H1 (cell line): ENCODE results near the gene TNXB. TPM values are rescaled to one million over a fixed set of nuclear protein-coding genes. Genes with fewer than 3 reads are reported as not detected.

Experiments
- CTCF ChIA-PET: fragments of 300-600 bp; sonication (Branson Sonifier 250); formaldehyde crosslinking; loops from one replicate; lab custom pipeline; 2021; ENCODE audit not compliant: partially characterized antibody; lab: Charles Lee
- POLR2A ChIA-PET: fragments of 300-600 bp; sonication (Branson Sonifier 250); formaldehyde crosslinking; loops from one replicate; lab custom pipeline; 2021; ENCODE audit warnings: inconsistent platforms; ENCODE audit not compliant: partially characterized antibody; lab: Charles Lee
- DNase-seq, 2 experiments: peaks; one replicate each; pipeline versions ENCODE4 v3.0.0 to v3.0.0-alpha.2; 2010 to 2022; ENCODE audit warnings: low spot score in 2 of 2, low read depth in 1 of 2, mixed read lengths in 1 of 2
- FAIRE-seq: peaks from 2 replicates; lab custom pipeline; 2011; peaks lifted over from hg19 to GRCh38; lab: Jason Lieb, UNC
- H2AFZ ChIP-seq: 2 replicates; pipeline ENCODE4 v1.8.1; 2012; ENCODE audit warnings: low read length, inconsistent platforms
- H2AK5ac ChIP-seq: 2 replicates; pipeline ENCODE4 v1.6.1; 2013; ENCODE audit warnings: low read depth, low read length
- H2BK120ac ChIP-seq: replicated peaks from 2 replicates; pipeline ENCODE3; 2013; ENCODE audit warnings: low read depth, low read length, inconsistent platforms
- H2BK12ac ChIP-seq: 2 replicates; pipeline ENCODE4 v1.6.1; 2013; ENCODE audit warnings: low read depth, low read length
- H2BK15ac ChIP-seq: 2 replicates; pipeline ENCODE4 v1.6.1; 2013; ENCODE audit warnings: low read length
- H2BK20ac ChIP-seq: 2 replicates; pipeline ENCODE4 v1.6.1; 2013; ENCODE audit warnings: low read length
- H2BK5ac ChIP-seq: 2 replicates; pipeline ENCODE4 v1.6.1; 2013; ENCODE audit warnings: low read depth, low read length
- H3K14ac ChIP-seq: 2 replicates; pipeline ENCODE4 v1.6.1; 2013; ENCODE audit warnings: inconsistent platforms; ENCODE audit not compliant: insufficient read length
- H3K18ac ChIP-seq: 2 replicates; pipeline ENCODE4 v1.6.1; 2013; ENCODE audit warnings: low read length; ENCODE audit errors: extremely low read depth
- H3K23ac ChIP-seq: 2 replicates; pipeline ENCODE4 v1.6.1; 2013; ENCODE audit warnings: inconsistent platforms; ENCODE audit not compliant: insufficient read length
- H3K23me2 ChIP-seq: 2 replicates; pipeline ENCODE4 v1.6.1; 2013; ENCODE audit warnings: low read depth, low read length
- H3K27ac ChIP-seq: 2 replicates; pipeline ENCODE4 v1.6.1; 2011; ENCODE audit warnings: low read depth, low read length, inconsistent platforms
- H3K27me3 ChIP-seq, 4 experiments: replicated peaks in 1 of 4; 1 replicate in 1 of 4; 2 replicates in 3 of 4; pipeline versions ENCODE4 v1.6.1 to v1.8.1; 2011 to 2013; ENCODE audit warnings: low read length in 3 of 4, mild to moderate bottlenecking in 3 of 4, inconsistent platforms in 2 of 4, mixed read lengths in 2 of 4, moderate library complexity in 1 of 4; ENCODE audit not compliant: control insufficient read depth in 3 of 4, insufficient read depth in 3 of 4; ENCODE audit errors: extremely low read depth in 1 of 4
- H3K36me3 ChIP-seq, 4 experiments: 2 replicates each; pipeline versions ENCODE4 v1.6.1 to v1.8.1; 2011 to 2013; ENCODE audit warnings: mild to moderate bottlenecking in 4 of 4, low read length in 3 of 4, moderate library complexity in 2 of 4, control low read depth in 1 of 4, inconsistent platforms in 1 of 4; ENCODE audit not compliant: insufficient read depth in 4 of 4, control insufficient read depth in 2 of 4
- H3K4ac ChIP-seq: replicated peaks from 2 replicates; pipeline ENCODE3; 2013; ENCODE audit warnings: low read length, low read depth, mixed read lengths, inconsistent platforms; ENCODE audit not compliant: insufficient read length
- H3K4me1 ChIP-seq, 4 experiments: replicated peaks in 1 of 4; 1 replicate in 1 of 4; 2 replicates in 3 of 4; pipeline versions ENCODE4 v1.6.1 to v1.8.1; 2011 to 2013; ENCODE audit warnings: low read length in 3 of 4, inconsistent platforms in 2 of 4, mixed read lengths in 1 of 4; ENCODE audit not compliant: insufficient read depth in 4 of 4, control insufficient read depth in 3 of 4
- H3K4me2 ChIP-seq, 2 experiments: 2 replicates each; pipeline versions ENCODE4 v1.6.1 to v1.8.1; 2011 to 2013; ENCODE audit warnings: low read depth in 2 of 2, low read length in 2 of 2, control low read depth in 1 of 2, inconsistent platforms in 1 of 2, mild to moderate bottlenecking in 1 of 2; ENCODE audit not compliant: insufficient read depth in 1 of 2
- H3K4me3 ChIP-seq, 4 experiments: fragments of 200-600, 300-600 bp in 1 of 4; sonication (generic), shearing (Covaris generic), sonication (Bioruptor Twin) in 1 of 4; 2 replicates each; pipeline versions ENCODE4 v1.5.1 to v1.8.1; 2011 to 2016; ENCODE audit warnings: low read length in 4 of 4, low read depth in 3 of 4, control low read depth in 2 of 4, inconsistent platforms in 2 of 4, mild to moderate bottlenecking in 2 of 4, mixed read lengths in 1 of 4, moderate library complexity in 1 of 4; ENCODE audit not compliant: insufficient read depth in 2 of 4; ENCODE audit errors: extremely low read depth in 1 of 4
- H3K56ac ChIP-seq: replicated peaks from 2 replicates; pipeline ENCODE3; 2013; ENCODE audit warnings: low read depth, mild to moderate bottlenecking, mixed read lengths, low read length, inconsistent platforms; ENCODE audit not compliant: insufficient read length
- H3K79me1 ChIP-seq: 2 replicates; pipeline ENCODE4 v1.6.1; 2013; ENCODE audit warnings: low read depth, low read length, control low read depth
- H3K79me2 ChIP-seq, 2 experiments: 2 replicates each; pipeline versions ENCODE4 v1.6.1 to v1.8.1; 2012 to 2013; ENCODE audit warnings: low read length in 2 of 2, mild to moderate bottlenecking in 2 of 2, inconsistent platforms in 1 of 2; ENCODE audit not compliant: insufficient read depth in 2 of 2, control insufficient read depth in 1 of 2
- H3K9ac ChIP-seq, 4 experiments: replicated peaks in 1 of 4; 1 replicate in 1 of 4; 2 replicates in 3 of 4; pipeline versions ENCODE4 v1.6.1 to v1.8.1; 2011 to 2013; ENCODE audit warnings: low read depth in 3 of 4, low read length in 3 of 4, control low read depth in 2 of 4, mild to moderate bottlenecking in 2 of 4, moderate library complexity in 2 of 4, inconsistent platforms in 1 of 4; ENCODE audit errors: extremely low read depth in 1 of 4
- H3K9me3 ChIP-seq, 2 experiments: 2 replicates each; pipeline versions ENCODE4 v1.6.1 to v1.8.1; 2012 to 2013; ENCODE audit warnings: mild to moderate bottlenecking in 2 of 2, moderate library complexity in 2 of 2, control low read depth in 1 of 2, inconsistent platforms in 1 of 2, low read depth in 1 of 2, low read length in 1 of 2, mixed read lengths in 1 of 2; ENCODE audit not compliant: insufficient read depth in 2 of 2
- H4K20me1 ChIP-seq, 2 experiments: replicated peaks in 1 of 2; 2 replicates each; pipeline versions ENCODE3 to v1.8.1; 2011 to 2013; ENCODE audit warnings: inconsistent platforms in 2 of 2, low read length in 2 of 2, mild to moderate bottlenecking in 1 of 2; ENCODE audit not compliant: insufficient read depth in 2 of 2, control insufficient read depth in 1 of 2
- H4K5ac ChIP-seq: 2 replicates; pipeline ENCODE4 v1.6.1; 2013; ENCODE audit warnings: low read length, low read depth, mixed read lengths, inconsistent platforms; ENCODE audit not compliant: insufficient read length
- H4K8ac ChIP-seq: 2 replicates; pipeline ENCODE4 v1.8.0; 2013; ENCODE audit warnings: mild to moderate bottlenecking, moderate library complexity, low read length, inconsistent platforms; ENCODE audit not compliant: insufficient read depth; ENCODE audit errors: extremely low read depth
- H4K91ac ChIP-seq: replicated peaks from 2 replicates; pipeline ENCODE3; 2013; ENCODE audit warnings: low read length, mixed read lengths, inconsistent platforms; ENCODE audit not compliant: insufficient read length
- CEBPB ChIP-seq: IDR thresholded peaks from 2 replicates; pipeline ENCODE4 v1.6.1; 2012; ENCODE audit warnings: low read depth, low read length
- GTF2F1 ChIP-seq: IDR thresholded peaks from 2 replicates; pipeline ENCODE4 v1.6.1; 2012; ENCODE audit warnings: low read depth, low read length, improper control_type of control experiment, borderline replicate concordance
- WGBS, 2 experiments: shearing (Covaris generic) in 1 of 2; methylation state at CpG; one replicate each; pipeline versions ENCODE4 v1.1.6 to v1.1.7; 2013 to 2015; ENCODE audit warnings: low lambda C conversion rate in 2 of 2, mixed read lengths in 2 of 2, inconsistent platforms in 1 of 2, low coverage in 1 of 2, missing lambda C conversion rate in 1 of 2; ENCODE audit not compliant: insufficient replicate concordance in 2 of 2, insufficient coverage in 1 of 2, insufficient read length in 1 of 2; ENCODE audit errors: extremely low coverage in 1 of 2, missing lambda C conversion rate in 1 of 2; 5-methylcytosine and 5-hydroxymethylcytosine counted together
- polyA plus RNA-seq, 7 experiments: library from polyadenylated mRNA; depleted of rRNA in 3 of 7; stranded (reverse) in 5 of 7; unstranded in 2 of 7; fragments of >200 nt in 5 of 7; fragments of 200-250 nt in 2 of 7; gene quantifications; 1 replicate in 5 of 7; 2 replicates in 1 of 7; 4 replicates in 1 of 7; pipeline versions ENCODE4 v1.2.1 to v1.2.3, GENCODE V29; 2011 to 2013; ENCODE audit warnings: missing spikeins in 2 of 7, mixed read lengths in 2 of 7
- total RNA-seq: library from RNA; stranded (reverse); fragmentation: NEBNext Ultra II Directional; extraction: Animal tissue kit (Norgen Biotek cat#: 25700); gene quantifications from 2 replicates; pipeline ENCODE4 v1.2.1, GENCODE V29; 2021

TNXB gene
- total and polyA plus RNA-seq, 2 of the 8 experiments (the other 6 are each of a cell fraction or from before 2014, with no cell fraction given): 3.1 to 4.8 TPM

- DNase-seq: no peak
- TF ChIP-seq CEBPB (no peak), GTF2F1 (no peak)
- H3K27ac ChIP-seq: no peak overlapping the region
- no peak overlapping the region for H3K23ac ChIP-seq
- no peak overlapping the region for H2BK5ac ChIP-seq
- H4K5ac ChIP-seq: no peak overlapping the region
- H2BK15ac ChIP-seq: no peak overlapping the region
- ChIA-PET POLR2A (interaction anchor here (1.0 to 2.3 kb wide), 2 partner anchors 18 to 29 kb away, joined by 3 to 7 read pairs; no protein-coding TSS in a partner anchor), CTCF (interaction anchor here (1.3 to 7.5 kb wide), 7 partner anchors 10 to 45 kb away, joined by 3 to 61 read pairs (median 6); no protein-coding TSS in a partner anchor)
- H3K56ac ChIP-seq: no peak overlapping the region
- H3K9ac ChIP-seq: no peak overlapping the region
- no peaks in the 10 kb centered on the region for H3K9me3 ChIP-seq
- no peaks in the 10 kb centered on the region for H3K36me3 ChIP-seq
- no peak overlapping the region for H3K14ac ChIP-seq
- no peak overlapping the region for H3K18ac ChIP-seq
- 81% methylated on average over 8 of the region's 8 CpGs; no CpG with 5 or more reads in 1 of the 2 experiments for WGBS, 2 experiments
- no peaks in the 10 kb centered on the region for H3K23me2 ChIP-seq
- H3K4me1 ChIP-seq: peaks cover 0 to 6% (median 4%) of the 10 kb centered on the region in 4 experiments; a peak in 1 of 7 replicates
- H2AFZ ChIP-seq: no peak overlapping the region
- no peak overlapping the region for H2BK120ac ChIP-seq
- no peak for FAIRE-seq
- H2BK12ac ChIP-seq: no peak overlapping the region
- no peak overlapping the region for H4K8ac ChIP-seq
- H2BK20ac ChIP-seq: no peak overlapping the region
- H3K27me3 ChIP-seq: peaks cover 0 to 7% (median 0%) of the 10 kb centered on the region in 4 experiments; a peak in 3 of 7 replicates
- H4K91ac ChIP-seq: no peak overlapping the region
- H3K79me2 ChIP-seq: no peaks in the 10 kb centered on the region
- H4K20me1 ChIP-seq: no peaks in the 10 kb centered on the region
- no peak overlapping the region for H3K4me2 ChIP-seq
- no peak overlapping the region for H3K4ac ChIP-seq
- no peaks in the 10 kb centered on the region for H3K79me1 ChIP-seq
- no peak overlapping the region for H2AK5ac ChIP-seq
- H3K4me3 ChIP-seq: no peak overlapping the region
These were observed 16.2 kb downstream of the TNXB start for GRCh38 chr6:32092760-32093497.
